ENCODE measurements around the gene CAP2. TPM values are rescaled to one million over a fixed set of nuclear protein-coding genes. Genes with fewer than 3 reads are reported as not detected.

CAP2 gene
- total RNA-seq, 1 donor from 2014 or later, result 47.5 TPM

- Histone ChIP-seq H3K27ac (ENCODE audit: low read depth, low read length) (peak overlapping the region; percentile 68), H3K4me3 (ENCODE audit: low read length in 3 of 3) (peak overlapping the region in 1 of 3 donors; percentile 16), H3K9ac (ENCODE audit: low read depth in 1 of 3, low read length in 3 of 3) (no peak overlapping the region)
Measured at GRCh38 chr6:17490724-17491123, 97.3 kb downstream of the CAP2 start.

GRCh38 chr6:17491416-17492142 is 98.2 kb downstream of the CAP2 start:
- Histone ChIP-seq H3K9me3 (ENCODE audit: control insufficient read depth in 3 of 3, low read length in 3 of 3) (no peaks in the 10 kb centered on the region), H3K36me3 (ENCODE audit: control insufficient read depth in 3 of 3, insufficient read depth in 3 of 3, low read length in 3 of 3) (peaks cover 5 to 15% (median 8%) of the 10 kb centered on the region in 3 donors), H3K27me3 (ENCODE audit: control insufficient read depth in 3 of 3, insufficient read depth in 3 of 3, low read length in 3 of 3) (no peaks in the 10 kb centered on the region), H3K4me1 (ENCODE audit: control insufficient read depth in 3 of 3, insufficient read depth in 3 of 3, low read length in 3 of 3) (peaks cover 31 to 52% (median 42%) of the 10 kb centered on the region in 3 donors), H3K4me3 (ENCODE audit: low read length in 3 of 3) (peak overlapping the region in 1 of 3 donors; percentile 16), H3K27ac (ENCODE audit: low read depth, low read length) (peak overlapping the region; percentile 68), H3K9ac (ENCODE audit: low read depth in 1 of 3, low read length in 3 of 3) (no peak overlapping the region)

More at GRCh38 chr6:17490724-17491123, 97.3 kb downstream of the CAP2 start:
- no peaks in the 10 kb centered on the region for H3K27me3 ChIP-seq (ENCODE audit: control insufficient read depth in 3 of 3, insufficient read depth in 3 of 3, low read length in 3 of 3)
- peaks cover 5 to 16% (median 8%) of the 10 kb centered on the region in 3 donors for H3K36me3 ChIP-seq (ENCODE audit: control insufficient read depth in 3 of 3, insufficient read depth in 3 of 3, low read length in 3 of 3)
- H3K4me1 ChIP-seq (ENCODE audit: control insufficient read depth in 3 of 3, insufficient read depth in 3 of 3, low read length in 3 of 3), result peaks cover 31 to 54% (median 42%) of the 10 kb centered on the region in 3 donors
- no peaks in the 10 kb centered on the region for H3K9me3 ChIP-seq (ENCODE audit: control insufficient read depth in 3 of 3, low read length in 3 of 3)

GRCh38 chr6:17492350-17492749 is 99.0 kb downstream of the CAP2 start:
- H3K4me1 ChIP-seq (ENCODE audit: control insufficient read depth in 3 of 3, insufficient read depth in 3 of 3, low read length in 3 of 3), result peaks cover 31 to 52% (median 42%) of the 10 kb centered on the region in 3 donors
- no peaks in the 10 kb centered on the region for H3K9me3 ChIP-seq (ENCODE audit: control insufficient read depth in 3 of 3, low read length in 3 of 3)
- peak overlapping the region in 2 of 3 donors; percentile 37 to 42 for H3K4me3 ChIP-seq (ENCODE audit: low read length in 3 of 3)
- peak overlapping the region in 1 of 3 donors; percentile 9 for H3K9ac ChIP-seq (ENCODE audit: low read depth in 1 of 3, low read length in 3 of 3)
- peaks cover 2 to 11% (median 5%) of the 10 kb centered on the region in 3 donors for H3K36me3 ChIP-seq (ENCODE audit: control insufficient read depth in 3 of 3, insufficient read depth in 3 of 3, low read length in 3 of 3)
- no peaks in the 10 kb centered on the region for H3K27me3 ChIP-seq (ENCODE audit: control insufficient read depth in 3 of 3, insufficient read depth in 3 of 3, low read length in 3 of 3)
- peak overlapping the region; percentile 68 for H3K27ac ChIP-seq (ENCODE audit: low read depth, low read length)

- Histone ChIP-seq H3K27ac (ENCODE audit: low read depth, low read length) (peak overlapping the region; percentile 68), H3K4me3 (ENCODE audit: low read length in 3 of 3) (no peak overlapping the region), H3K36me3 (ENCODE audit: control insufficient read depth in 3 of 3, insufficient read depth in 3 of 3, low read length in 3 of 3) (peaks cover under 1 to 11% (median 2%) of the 10 kb centered on the region in 3 donors), H3K9ac (ENCODE audit: low read depth in 1 of 3, low read length in 3 of 3) (no peak overlapping the region), H3K27me3 (ENCODE audit: control insufficient read depth in 3 of 3, insufficient read depth in 3 of 3, low read length in 3 of 3) (no peaks in the 10 kb centered on the region), H3K9me3 (ENCODE audit: control insufficient read depth in 3 of 3, low read length in 3 of 3) (no peaks in the 10 kb centered on the region), H3K4me1 (ENCODE audit: control insufficient read depth in 3 of 3, insufficient read depth in 3 of 3, low read length in 3 of 3) (peaks cover 31 to 52% (median 42%) of the 10 kb centered on the region in 3 donors)
Measured at GRCh38 chr6:17493286-17493685, 99.9 kb downstream of the CAP2 start.

GRCh38 chr6:17494177-17494576 is 100.8 kb downstream of the CAP2 start:
- Histone ChIP-seq H3K27me3 (ENCODE audit: control insufficient read depth in 3 of 3, insufficient read depth in 3 of 3, low read length in 3 of 3) (no peaks in the 10 kb centered on the region), H3K9ac (ENCODE audit: low read depth in 1 of 3, low read length in 3 of 3) (no peak overlapping the region), H3K36me3 (ENCODE audit: control insufficient read depth in 3 of 3, insufficient read depth in 3 of 3, low read length in 3 of 3) (peaks cover 0 to 11% (median 2%) of the 10 kb centered on the region in 3 donors), H3K9me3 (ENCODE audit: control insufficient read depth in 3 of 3, low read length in 3 of 3) (no peaks in the 10 kb centered on the region), H3K4me1 (ENCODE audit: control insufficient read depth in 3 of 3, insufficient read depth in 3 of 3, low read length in 3 of 3) (peaks cover 31 to 52% (median 42%) of the 10 kb centered on the region in 3 donors), H3K4me3 (ENCODE audit: low read length in 3 of 3) (no peak overlapping the region), H3K27ac (ENCODE audit: low read depth, low read length) (peak overlapping the region; percentile 68)

- no peaks in the 10 kb centered on the region for H3K9me3 ChIP-seq (ENCODE audit: control insufficient read depth in 3 of 3, low read length in 3 of 3)
- peaks cover 29 to 45% (median 42%) of the 10 kb centered on the region in 3 donors for H3K4me1 ChIP-seq (ENCODE audit: control insufficient read depth in 3 of 3, insufficient read depth in 3 of 3, low read length in 3 of 3)
- peaks cover 0 to 11% (median 2%) of the 10 kb centered on the region in 3 donors for H3K36me3 ChIP-seq (ENCODE audit: control insufficient read depth in 3 of 3, insufficient read depth in 3 of 3, low read length in 3 of 3)
- H3K27ac ChIP-seq (ENCODE audit: low read depth, low read length), result peak overlapping the region; percentile 1
- H3K4me3 ChIP-seq (ENCODE audit: low read length in 3 of 3), result no peak overlapping the region
- no peaks in the 10 kb centered on the region for H3K27me3 ChIP-seq (ENCODE audit: control insufficient read depth in 3 of 3, insufficient read depth in 3 of 3, low read length in 3 of 3)
- H3K9ac ChIP-seq (ENCODE audit: low read depth in 1 of 3, low read length in 3 of 3), result no peak overlapping the region
Measured at GRCh38 chr6:17494919-17495318, 101.5 kb downstream of the CAP2 start.

GRCh38 chr6:17497535-17498095 is 104.2 kb downstream of the CAP2 start:
- H3K36me3 ChIP-seq (ENCODE audit: control insufficient read depth in 3 of 3, insufficient read depth in 3 of 3, low read length in 3 of 3), result peaks cover 0 to 11% (median 2%) of the 10 kb centered on the region in 3 donors
- no peak overlapping the region for H3K27ac ChIP-seq (ENCODE audit: low read depth, low read length)
- H3K9ac ChIP-seq (ENCODE audit: low read depth in 1 of 3, low read length in 3 of 3), result no peak overlapping the region
- peaks cover 6 to 21% (median 19%) of the 10 kb centered on the region in 3 donors for H3K4me1 ChIP-seq (ENCODE audit: control insufficient read depth in 3 of 3, insufficient read depth in 3 of 3, low read length in 3 of 3)
- no peak overlapping the region for H3K4me3 ChIP-seq (ENCODE audit: low read length in 3 of 3)
- no peaks in the 10 kb centered on the region for H3K9me3 ChIP-seq (ENCODE audit: control insufficient read depth in 3 of 3, low read length in 3 of 3)
- H3K27me3 ChIP-seq (ENCODE audit: control insufficient read depth in 3 of 3, insufficient read depth in 3 of 3, low read length in 3 of 3), result no peaks in the 10 kb centered on the region

GRCh38 chr6:17501442-17501841 is 108.0 kb downstream of the CAP2 start:
- Histone ChIP-seq H3K4me3 (ENCODE audit: low read length in 3 of 3) (no peak overlapping the region), H3K9me3 (ENCODE audit: control insufficient read depth in 3 of 3, low read length in 3 of 3) (no peaks in the 10 kb centered on the region), H3K27me3 (ENCODE audit: control insufficient read depth in 3 of 3, insufficient read depth in 3 of 3, low read length in 3 of 3) (no peaks in the 10 kb centered on the region), H3K27ac (ENCODE audit: low read depth, low read length) (no peak overlapping the region), H3K4me1 (ENCODE audit: control insufficient read depth in 3 of 3, insufficient read depth in 3 of 3, low read length in 3 of 3) (peaks cover 0 to 3% (median 0%) of the 10 kb centered on the region in 3 donors), H3K36me3 (ENCODE audit: control insufficient read depth in 3 of 3, insufficient read depth in 3 of 3, low read length in 3 of 3) (peaks cover 0 to under 1% (median 0%) of the 10 kb centered on the region in 3 donors), H3K9ac (ENCODE audit: low read depth in 1 of 3, low read length in 3 of 3) (no peak overlapping the region)

GRCh38 chr6:17501982-17502704 is 108.7 kb downstream of the CAP2 start:
- no peak overlapping the region for H3K27ac ChIP-seq (ENCODE audit: low read depth, low read length)
- H3K4me1 ChIP-seq (ENCODE audit: control insufficient read depth in 3 of 3, insufficient read depth in 3 of 3, low read length in 3 of 3), result peaks cover 0 to 3% (median 0%) of the 10 kb centered on the region in 3 donors
- no peak overlapping the region for H3K9ac ChIP-seq (ENCODE audit: low read depth in 1 of 3, low read length in 3 of 3)
- peaks cover 0 to 7% (median 3%) of the 10 kb centered on the region in 3 donors for H3K36me3 ChIP-seq (ENCODE audit: control insufficient read depth in 3 of 3, insufficient read depth in 3 of 3, low read length in 3 of 3)
- H3K9me3 ChIP-seq (ENCODE audit: control insufficient read depth in 3 of 3, low read length in 3 of 3), result no peaks in the 10 kb centered on the region
- no peaks in the 10 kb centered on the region for H3K27me3 ChIP-seq (ENCODE audit: control insufficient read depth in 3 of 3, insufficient read depth in 3 of 3, low read length in 3 of 3)
- no peak overlapping the region for H3K4me3 ChIP-seq (ENCODE audit: low read length in 3 of 3)

Measured in skeletal muscle tissue (tissue), 4 donors.